Measurements from ENCODE around the gene TAGLN.
"Not testable (repeated sequence)": the region's sequence is repeated elsewhere in the genome, so short reads cannot be mapped to it uniquely, and the experiment has no call there.

Gene TAGLN

GRCh38 chr11:117180661-117181585 lies 18.2 kb upstream of the TAGLN start:
- H3K4me3 ChIP-seq (ENCODE audit: low read length) = no peak overlapping the region
- H3K9me3 ChIP-seq (ENCODE audit: control insufficient read depth, insufficient read depth, low read length) = no peaks in the 10 kb centered on the region
- no peaks in the 10 kb centered on the region for H3K27me3 ChIP-seq (ENCODE audit: control insufficient read depth, insufficient read depth, low read length)
- DNase-seq (ENCODE audit: low read depth, low spot score) = peak; percentile 82
- H3K4me1 ChIP-seq (ENCODE audit: control insufficient read depth, insufficient read depth, low read length) = peaks cover 5% of the 10 kb centered on the region; the same call in 1 of the 2 replicates
- no peak overlapping the region for H3K27ac ChIP-seq (ENCODE audit: low read length)
- no CpG with 5 or more reads among the region's 22 CpGs for WGBS (ENCODE audit: insufficient coverage, insufficient read length)
- H3K36me3 ChIP-seq (ENCODE audit: control insufficient read depth, insufficient read depth, low read length) = no peaks in the 10 kb centered on the region

GRCh38 chr11:117181586-117182550 lies 17.3 kb upstream of the TAGLN start:
- WGBS (ENCODE audit: insufficient coverage, insufficient read length) = no CpG with 5 or more reads among the region's 22 CpGs
- H3K36me3 ChIP-seq (ENCODE audit: control insufficient read depth, insufficient read depth, low read length) = no peaks in the 10 kb centered on the region
- H3K27ac ChIP-seq (ENCODE audit: low read length) = no peak overlapping the region

GRCh38 chr11:117182551-117182935 lies 16.6 kb upstream of the TAGLN start:
- Histone ChIP-seq H3K4me3 (ENCODE audit: low read length) (no peak overlapping the region), H3K36me3 (ENCODE audit: control insufficient read depth, insufficient read depth, low read length) (no peaks in the 10 kb centered on the region), H3K27ac (ENCODE audit: low read length) (no peak overlapping the region), H3K4me1 (ENCODE audit: control insufficient read depth, insufficient read depth, low read length) (peaks cover 5% of the 10 kb centered on the region; the same call in 1 of the 2 replicates), H3K9me3 (ENCODE audit: control insufficient read depth, insufficient read depth, low read length) (no peaks in the 10 kb centered on the region), H3K27me3 (ENCODE audit: control insufficient read depth, insufficient read depth, low read length) (no peaks in the 10 kb centered on the region)
- DNase-seq (ENCODE audit: low read depth, low spot score) = no peak
- WGBS (ENCODE audit: insufficient coverage, insufficient read length) = no CpG with 5 or more reads among the region's 10 CpGs

More at GRCh38 chr11:117181586-117182550, 17.3 kb upstream of the TAGLN start:
- peaks cover 5% of the 10 kb centered on the region; the same call in 1 of the 2 replicates for H3K4me1 ChIP-seq (ENCODE audit: control insufficient read depth, insufficient read depth, low read length)
- H3K4me3 ChIP-seq (ENCODE audit: low read length) = no peak overlapping the region
- no peaks in the 10 kb centered on the region for H3K27me3 ChIP-seq (ENCODE audit: control insufficient read depth, insufficient read depth, low read length)
- H3K9me3 ChIP-seq (ENCODE audit: control insufficient read depth, insufficient read depth, low read length) = no peaks in the 10 kb centered on the region
- no peak for DNase-seq (ENCODE audit: low read depth, low spot score)

- DNase-seq (ENCODE audit: low read depth, low spot score); H3K4me3 ChIP-seq (ENCODE audit: low read length); H3K4me1 ChIP-seq (ENCODE audit: control insufficient read depth, insufficient read depth, low read length); H3K9me3 ChIP-seq (ENCODE audit: control insufficient read depth, insufficient read depth, low read length); H3K27me3 ChIP-seq (ENCODE audit: control insufficient read depth, insufficient read depth, low read length); H3K27ac ChIP-seq (ENCODE audit: low read length); H3K36me3 ChIP-seq (ENCODE audit: control insufficient read depth, insufficient read depth, low read length): not testable (repeated sequence)
- WGBS (ENCODE audit: insufficient coverage, insufficient read length) = no CpG with 5 or more reads among the region's 13 CpGs
Measured at GRCh38 chr11:117183178-117183577, 16.0 kb upstream of the TAGLN start.

GRCh38 chr11:117183724-117184349 lies 15.3 kb upstream of the TAGLN start:
- no peaks in the 10 kb centered on the region for H3K36me3 ChIP-seq (ENCODE audit: control insufficient read depth, insufficient read depth, low read length)
- H3K27me3 ChIP-seq (ENCODE audit: control insufficient read depth, insufficient read depth, low read length) = no peaks in the 10 kb centered on the region
- no CpG with 5 or more reads among the region's 11 CpGs for WGBS (ENCODE audit: insufficient coverage, insufficient read length)
- no peak for DNase-seq (ENCODE audit: low read depth, low spot score)
- peaks cover 5% of the 10 kb centered on the region; the same call in 1 of the 2 replicates for H3K4me1 ChIP-seq (ENCODE audit: control insufficient read depth, insufficient read depth, low read length)
- no peak overlapping the region for H3K4me3 ChIP-seq (ENCODE audit: low read length)
- H3K9me3 ChIP-seq (ENCODE audit: control insufficient read depth, insufficient read depth, low read length) = no peaks in the 10 kb centered on the region
- no peak overlapping the region for H3K27ac ChIP-seq (ENCODE audit: low read length)

GRCh38 chr11:117185736-117186430 lies 13.3 kb upstream of the TAGLN start:
- H3K27ac ChIP-seq (ENCODE audit: low read length) = no peak overlapping the region
- no peaks in the 10 kb centered on the region for H3K9me3 ChIP-seq (ENCODE audit: control insufficient read depth, insufficient read depth, low read length)
- H3K4me1 ChIP-seq (ENCODE audit: control insufficient read depth, insufficient read depth, low read length) = peaks cover 1% of the 10 kb centered on the region; the same call in 1 of the 2 replicates
- no peak for DNase-seq (ENCODE audit: low read depth, low spot score)
- WGBS (ENCODE audit: insufficient coverage, insufficient read length) = no CpG with 5 or more reads among the region's 5 CpGs
- H3K27me3 ChIP-seq (ENCODE audit: control insufficient read depth, insufficient read depth, low read length) = no peaks in the 10 kb centered on the region
- no peak overlapping the region for H3K4me3 ChIP-seq (ENCODE audit: low read length)
- H3K36me3 ChIP-seq (ENCODE audit: control insufficient read depth, insufficient read depth, low read length) = peaks cover 6% of the 10 kb centered on the region; the same call in 1 of the 2 replicates

GRCh38 chr11:117186431-117186761 lies 12.8 kb upstream of the TAGLN start:
- H3K4me1 ChIP-seq (ENCODE audit: control insufficient read depth, insufficient read depth, low read length) = no peaks in the 10 kb centered on the region
- H3K27ac ChIP-seq (ENCODE audit: low read length) = no peak overlapping the region
- DNase-seq (ENCODE audit: low read depth, low spot score) = no peak
- peaks cover 6% of the 10 kb centered on the region; the same call in 1 of the 2 replicates for H3K36me3 ChIP-seq (ENCODE audit: control insufficient read depth, insufficient read depth, low read length)
- no peak overlapping the region for H3K4me3 ChIP-seq (ENCODE audit: low read length)
- no CpG with 5 or more reads among the region's 4 CpGs for WGBS (ENCODE audit: insufficient coverage, insufficient read length)
- H3K27me3 ChIP-seq (ENCODE audit: control insufficient read depth, insufficient read depth, low read length) = no peaks in the 10 kb centered on the region
- H3K9me3 ChIP-seq (ENCODE audit: control insufficient read depth, insufficient read depth, low read length) = no peaks in the 10 kb centered on the region

GRCh38 chr11:117187007-117187406 lies 12.2 kb upstream of the TAGLN start:
- Histone ChIP-seq H3K36me3 (ENCODE audit: control insufficient read depth, insufficient read depth, low read length) (peaks cover 6% of the 10 kb centered on the region; the same call in 1 of the 2 replicates), H3K4me1 (ENCODE audit: control insufficient read depth, insufficient read depth, low read length) (no peaks in the 10 kb centered on the region), H3K9me3 (ENCODE audit: control insufficient read depth, insufficient read depth, low read length) (no peaks in the 10 kb centered on the region), H3K4me3 (ENCODE audit: low read length) (no peak overlapping the region), H3K27ac (ENCODE audit: low read length) (no peak overlapping the region), H3K27me3 (ENCODE audit: control insufficient read depth, insufficient read depth, low read length) (no peaks in the 10 kb centered on the region)
- no CpG with 5 or more reads among the region's 6 CpGs for WGBS (ENCODE audit: insufficient coverage, insufficient read length)
- no peak for DNase-seq (ENCODE audit: low read depth, low spot score)

GRCh38 chr11:117187428-117187798 lies 11.8 kb upstream of the TAGLN start:
- peaks cover 7% of the 10 kb centered on the region for H3K36me3 ChIP-seq (ENCODE audit: control insufficient read depth, insufficient read depth, low read length)
- no peak overlapping the region for H3K27ac ChIP-seq (ENCODE audit: low read length)
- no peak overlapping the region for H3K4me3 ChIP-seq (ENCODE audit: low read length)
- no CpG with 5 or more reads among the region's 13 CpGs for WGBS (ENCODE audit: insufficient coverage, insufficient read length)
- H3K4me1 ChIP-seq (ENCODE audit: control insufficient read depth, insufficient read depth, low read length) = no peaks in the 10 kb centered on the region
- H3K27me3 ChIP-seq (ENCODE audit: control insufficient read depth, insufficient read depth, low read length) = no peaks in the 10 kb centered on the region
- no peak for DNase-seq (ENCODE audit: low read depth, low spot score)
- H3K9me3 ChIP-seq (ENCODE audit: control insufficient read depth, insufficient read depth, low read length) = no peaks in the 10 kb centered on the region

All from iPS DF 6.9 (cell line).